Stimulated activated CD4-positive, alpha-beta T cell treated with anti-CD3 and anti-CD28 coated beads, Interleukin-1b, Interleukin-23, amount 100 ng/mL, for 4 hours (primary cell): Measurements from ENCODE around the gene PSORS1C1.
"Not testable (repeated sequence)": the region's sequence is repeated elsewhere in the genome, so short reads cannot be mapped to it uniquely, and the experiment has no call there.

Experiments
- DNase-seq, 2 donors: peaks; one replicate each; pipeline ENCODE4 v3.0.0-alpha.2; 2020; ENCODE audit warnings: low read depth in 2 of 2

The PSORS1C1 gene

DNA sequence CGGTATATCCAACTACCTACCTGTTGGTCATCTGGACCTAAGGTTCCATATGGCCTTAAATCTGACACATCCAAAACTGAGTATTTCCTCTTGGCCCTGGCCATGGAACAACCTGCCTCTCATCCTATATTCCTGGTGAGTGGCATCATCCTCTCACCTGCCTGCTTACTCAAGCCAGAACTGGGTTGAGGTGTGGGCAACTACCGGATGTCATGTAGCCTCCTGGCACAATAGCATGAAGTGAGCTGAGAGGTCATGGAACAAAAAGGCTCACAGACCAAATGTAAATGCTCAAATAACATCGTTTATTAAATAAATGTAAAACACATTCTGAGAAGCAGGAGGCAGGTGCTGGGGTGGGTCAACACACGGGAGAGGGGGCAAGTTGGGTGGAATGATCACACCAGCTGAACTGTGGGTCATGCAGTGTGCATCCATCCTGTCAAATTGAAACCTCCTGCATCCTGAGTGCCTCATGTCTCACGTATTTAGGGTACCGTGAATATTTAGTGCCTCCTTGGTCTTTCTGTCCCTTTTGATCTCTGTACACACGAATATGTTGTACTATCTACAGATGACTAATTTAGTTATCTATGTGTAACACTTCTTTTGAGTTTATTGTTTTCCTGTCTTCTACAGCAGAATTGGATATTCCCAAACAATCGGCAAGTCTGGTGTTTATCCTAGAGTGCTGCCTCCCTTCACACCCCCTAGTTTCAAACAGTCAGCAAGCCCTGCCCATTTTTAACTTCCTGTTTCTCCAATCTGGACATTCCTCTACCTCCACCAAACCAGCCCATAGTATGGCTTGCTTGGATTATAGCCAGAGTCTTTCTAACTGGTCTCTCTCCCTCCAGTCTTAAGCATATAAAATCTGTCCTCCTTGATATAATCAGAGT, 63.8 kb downstream of the PSORS1C1 start:
- DNase-seq: no peak

GRCh38 chr6:31179042-31179386, 64.4 kb downstream of the PSORS1C1 start:
- DNase-seq: no peak

GRCh38 chr6:31179896-31180295, 65.3 kb downstream of the PSORS1C1 start:
- DNase-seq: no peak

DNA sequence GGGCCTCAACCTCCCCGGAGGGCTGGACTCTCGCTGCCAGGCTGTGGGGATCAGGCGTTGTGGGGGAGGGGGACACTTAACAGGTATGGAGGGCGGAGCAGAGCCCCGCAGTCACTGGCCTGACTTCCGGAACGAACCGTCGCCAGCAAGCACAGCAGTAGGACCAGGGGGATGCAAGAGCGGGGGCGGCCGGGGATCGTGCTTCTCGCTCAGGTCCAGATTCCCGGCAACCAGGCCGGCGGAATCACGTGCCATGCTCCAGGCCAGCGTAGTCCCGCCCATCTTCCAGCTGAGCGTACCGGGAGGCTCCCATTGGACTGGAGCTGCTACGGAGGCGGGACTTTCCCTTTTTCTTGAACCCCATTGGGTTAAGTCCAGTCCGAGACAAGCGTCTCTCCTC, 65.9 kb downstream of the PSORS1C1 start:
- DNase-seq: peak in 1 of 2 donors; percentile 32

DNA sequence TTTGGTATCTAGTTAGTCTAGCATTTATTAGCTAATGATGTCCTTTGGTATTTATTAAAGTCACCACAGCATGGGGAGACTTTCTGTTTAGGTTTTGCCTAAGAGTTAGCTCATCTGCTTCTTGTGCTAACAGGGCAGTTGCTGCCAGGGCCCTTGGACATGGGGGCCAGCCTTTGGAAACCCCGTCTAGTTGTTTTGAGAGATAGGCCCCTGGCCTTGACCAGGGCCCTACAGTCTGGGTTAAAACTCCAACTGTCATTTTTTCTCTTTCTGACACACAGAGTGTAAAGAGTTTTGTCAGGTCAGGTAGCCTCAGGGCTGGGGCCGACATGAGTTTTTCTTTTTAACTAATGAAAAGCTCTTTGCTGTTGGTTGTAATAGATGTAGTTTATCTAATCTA, 68.7 kb downstream of the PSORS1C1 start:
- DNase-seq: not testable (repeated sequence)

GRCh38 chr6:31183859-31184258, 69.3 kb downstream of the PSORS1C1 start:
- not testable (repeated sequence) for DNase-seq

DNA sequence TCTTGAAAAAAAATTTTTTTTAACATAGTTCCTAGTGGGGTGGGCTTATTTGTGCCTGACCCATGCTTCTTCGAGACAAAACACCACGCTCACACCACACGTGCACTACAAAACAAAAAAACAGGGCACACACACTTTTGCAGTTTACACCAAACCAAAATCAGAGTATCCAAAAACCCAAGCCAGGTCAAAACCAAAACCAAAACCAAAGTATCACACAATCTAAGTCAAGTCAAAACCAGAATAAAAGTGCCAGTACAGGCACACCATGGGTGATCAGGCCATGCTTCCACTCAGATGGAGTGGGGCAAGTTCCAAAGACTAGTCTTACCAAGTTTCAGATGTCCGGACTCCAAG, 71.1 kb downstream of the PSORS1C1 start:
- not testable (repeated sequence) for DNase-seq

- no peak for DNase-seq
Measured at GRCh38 chr6:31186052-31186734, 71.6 kb downstream of the PSORS1C1 start.

GRCh38 chr6:31187780-31188194, 73.2 kb downstream of the PSORS1C1 start:
- DNase-seq: no peak

DNA sequence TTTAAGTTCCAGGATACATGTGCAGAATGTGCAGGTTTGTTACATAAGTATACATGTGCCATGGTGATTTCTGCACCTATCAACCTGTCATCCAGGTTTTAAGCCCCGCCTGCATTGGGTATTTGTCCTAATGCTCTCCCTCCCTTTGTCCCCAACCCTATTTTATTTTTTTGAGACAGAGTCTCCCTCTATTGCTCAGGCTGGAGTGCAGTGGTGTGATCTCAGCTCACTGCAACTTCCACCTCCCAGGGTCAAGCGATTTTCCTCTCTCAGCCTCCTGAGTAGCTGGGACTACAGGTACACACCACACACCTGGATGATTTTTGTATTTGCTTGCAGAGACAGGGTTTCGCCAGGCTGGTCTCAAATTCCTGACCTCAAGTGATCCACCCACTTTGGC, 74.6 kb downstream of the PSORS1C1 start:
- not testable (repeated sequence) for DNase-seq
